Measurements from ENCODE around the gene DAND5. TPM values are rescaled to one million over a fixed set of nuclear protein-coding genes. Genes with fewer than 3 reads are reported as not detected.

The DAND5 gene
- total and polyA plus RNA-seq, 2 of the 13 experiments (the other 11 are each of a cell fraction or from before 2014, with no cell fraction given), result 0.04 TPM; not detected in 1

- TF ChIP-seq ZNF407 (CRISPR knock-in tag; IDR thresholded peaks at IDR 0.05; ENCODE audit: not compliant biosample characterization) (no peak), BRCA1 (CRISPR knock-in tag; IDR thresholded peaks at IDR 0.05) (no peak), RBM22 (optimal IDR thresholded peaks at IDR 0.05; ENCODE audit: low read length) (peak; percentile 53), CCDC6 (CRISPR knock-in tag; IDR thresholded peaks at IDR 0.05) (no peak), KDM6A (CRISPR knock-in tag; IDR thresholded peaks at IDR 0.05; ENCODE audit: low read depth) (no peak), LCORL (IDR thresholded peaks at IDR 0.05) (no peak), LCORL (CRISPR knock-in tag; IDR thresholded peaks at IDR 0.05) (no peak), NFE2 (CRISPR knock-in tag; IDR thresholded peaks at IDR 0.05) (no peak), MIER2 (CRISPR knock-in tag; IDR thresholded peaks at IDR 0.05) (no peak)
- TF ChIP-seq, protein P1, sequence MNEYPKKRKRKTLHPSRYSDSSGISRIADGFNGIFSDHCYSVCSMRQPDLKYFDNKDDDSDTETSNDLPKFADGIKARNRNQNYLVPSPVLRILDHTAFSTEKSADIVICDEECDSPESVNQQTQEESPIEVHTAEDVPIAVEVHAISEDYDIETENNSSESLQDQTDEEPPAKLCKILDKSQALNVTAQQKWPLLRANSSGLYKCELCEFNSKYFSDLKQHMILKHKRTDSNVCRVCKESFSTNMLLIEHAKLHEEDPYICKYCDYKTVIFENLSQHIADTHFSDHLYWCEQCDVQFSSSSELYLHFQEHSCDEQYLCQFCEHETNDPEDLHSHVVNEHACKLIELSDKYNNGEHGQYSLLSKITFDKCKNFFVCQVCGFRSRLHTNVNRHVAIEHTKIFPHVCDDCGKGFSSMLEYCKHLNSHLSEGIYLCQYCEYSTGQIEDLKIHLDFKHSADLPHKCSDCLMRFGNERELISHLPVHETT (CRISPR knock-in tag; conservative IDR thresholded peaks at IDR 0.05), result no peak
- TF ChIP-seq, protein P2, sequence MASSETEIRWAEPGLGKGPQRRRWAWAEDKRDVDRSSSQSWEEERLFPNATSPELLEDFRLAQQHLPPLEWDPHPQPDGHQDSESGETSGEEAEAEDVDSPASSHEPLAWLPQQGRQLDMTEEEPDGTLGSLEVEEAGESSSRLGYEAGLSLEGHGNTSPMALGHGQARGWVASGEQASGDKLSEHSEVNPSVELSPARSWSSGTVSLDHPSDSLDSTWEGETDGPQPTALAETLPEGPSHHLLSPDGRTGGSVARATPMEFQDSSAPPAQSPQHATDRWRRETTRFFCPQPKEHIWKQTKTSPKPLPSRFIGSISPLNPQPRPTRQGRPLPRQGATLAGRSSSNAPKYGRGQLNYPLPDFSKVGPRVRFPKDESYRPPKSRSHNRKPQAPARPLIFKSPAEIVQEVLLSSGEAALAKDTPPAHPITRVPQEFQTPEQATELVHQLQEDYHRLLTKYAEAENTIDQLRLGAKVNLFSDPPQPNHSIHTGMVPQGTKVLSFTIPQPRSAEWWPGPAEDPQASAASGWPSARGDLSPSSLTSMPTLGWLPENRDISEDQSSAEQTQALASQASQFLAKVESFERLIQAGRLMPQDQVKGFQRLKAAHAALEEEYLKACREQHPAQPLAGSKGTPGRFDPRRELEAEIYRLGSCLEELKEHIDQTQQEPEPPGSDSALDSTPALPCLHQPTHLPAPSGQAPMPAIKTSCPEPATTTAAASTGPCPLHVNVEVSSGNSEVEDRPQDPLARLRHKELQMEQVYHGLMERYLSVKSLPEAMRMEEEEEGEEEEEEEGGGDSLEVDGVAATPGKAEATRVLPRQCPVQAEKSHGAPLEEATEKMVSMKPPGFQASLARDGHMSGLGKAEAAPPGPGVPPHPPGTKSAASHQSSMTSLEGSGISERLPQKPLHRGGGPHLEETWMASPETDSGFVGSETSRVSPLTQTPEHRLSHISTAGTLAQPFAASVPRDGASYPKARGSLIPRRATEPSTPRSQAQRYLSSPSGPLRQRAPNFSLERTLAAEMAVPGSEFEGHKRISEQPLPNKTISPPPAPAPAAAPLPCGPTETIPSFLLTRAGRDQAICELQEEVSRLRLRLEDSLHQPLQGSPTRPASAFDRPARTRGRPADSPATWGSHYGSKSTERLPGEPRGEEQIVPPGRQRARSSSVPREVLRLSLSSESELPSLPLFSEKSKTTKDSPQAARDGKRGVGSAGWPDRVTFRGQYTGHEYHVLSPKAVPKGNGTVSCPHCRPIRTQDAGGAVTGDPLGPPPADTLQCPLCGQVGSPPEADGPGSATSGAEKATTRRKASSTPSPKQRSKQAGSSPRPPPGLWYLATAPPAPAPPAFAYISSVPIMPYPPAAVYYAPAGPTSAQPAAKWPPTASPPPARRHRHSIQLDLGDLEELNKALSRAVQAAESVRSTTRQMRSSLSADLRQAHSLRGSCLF (CRISPR knock-in tag; IDR thresholded peaks at IDR 0.05; ENCODE audit: borderline replicate concordance), result no peak
These were observed 16.8 kb upstream of the DAND5 start (continued) for GRCh38 chr19:12952488-12953137.

All from HepG2 (cell line).